ENCODE measurements around the gene PLD1. TPM values are rescaled to one million over a fixed set of nuclear protein-coding genes. Genes with fewer than 3 reads are reported as not detected.

Gene PLD1
- total RNA-seq, 6 donors from 2014 or later, result 11.2 to 47.1 (median 15.6) TPM

GRCh38 chr3:171825222-171825828 is 15.0 kb upstream of the PLD1 start:
- peak overlapping the region in 1 of 4 donors; percentile 37 for H3K27ac ChIP-seq
- TF ChIP-seq POLR2AphosphoS5 (IDR thresholded peaks at IDR 0.05), result peak in 1 of 2 donors; percentile 30
- no peak for TF ChIP-seq POLR2A (IDR thresholded peaks at IDR 0.05)
- peak in 1 of 4 donors; percentile 56 for TF ChIP-seq EP300 (IDR thresholded peaks at IDR 0.05)
- ATAC-seq (ENCODE audit: low FRiP score in 2 of 2) (peak in 1 of 2 donors; percentile 72), DNase-seq (no peak)
- no peak overlapping the region for H3K4me3 ChIP-seq
- H3K27me3 ChIP-seq, result no peaks in the 10 kb centered on the region
- H3K9me3 ChIP-seq, result no peaks in the 10 kb centered on the region
- H3K4me1 ChIP-seq, result peaks cover 15 to 30% (median 26%) of the 10 kb centered on the region in 4 donors
- no peaks in the 10 kb centered on the region for H3K36me3 ChIP-seq
- 26 to 46% methylated on average over 5 of the region's 5 CpGs for WGBS, 2 donors

GRCh38 chr3:171824824-171825221 is 14.5 kb upstream of the PLD1 start:
- Histone ChIP-seq H3K4me1 (peaks cover 11 to 27% (median 22%) of the 10 kb centered on the region in 4 donors), H3K27me3 (no peaks in the 10 kb centered on the region), H3K36me3 (no peaks in the 10 kb centered on the region), H3K9me3 (no peaks in the 10 kb centered on the region), H3K27ac (peak overlapping the region in 1 of 4 donors; percentile 37), H3K4me3 (no peak overlapping the region)
- peak in 1 of 2 donors; percentile 17 for ATAC-seq (ENCODE audit: low FRiP score in 2 of 2)
- 84 to 92% methylated on average over 7 of the region's 7 CpGs for WGBS, 2 donors
- TF ChIP-seq POLR2AphosphoS5 (IDR thresholded peaks at IDR 0.05), result no peak
- TF ChIP-seq EP300 (IDR thresholded peaks at IDR 0.05), result no peak
- TF ChIP-seq CTCF (IDR thresholded peaks at IDR 0.05), result no peak
- TF ChIP-seq POLR2A (IDR thresholded peaks at IDR 0.05), result no peak
- DNase-seq, result no peak

- ATAC-seq (ENCODE audit: low FRiP score in 2 of 2) (peak in 1 of 2 donors; percentile 59), DNase-seq (peak in 1 of 2 donors; percentile 60)
- peaks cover 5 to 20% (median 15%) of the 10 kb centered on the region in 4 donors for H3K4me1 ChIP-seq
- H3K27me3 ChIP-seq, result no peaks in the 10 kb centered on the region
- no peak overlapping the region for H3K27ac ChIP-seq
- TF ChIP-seq POLR2A (IDR thresholded peaks at IDR 0.05) (peak in 1 of 4 donors; percentile 7), POLR2AphosphoS5 (IDR thresholded peaks at IDR 0.05) (peak in 1 of 2 donors; percentile 17), CTCF (IDR thresholded peaks at IDR 0.05) (no peak), EP300 (IDR thresholded peaks at IDR 0.05) (no peak)
- H3K36me3 ChIP-seq, result no peaks in the 10 kb centered on the region
- WGBS, 2 donors, result 46 to 66% methylated on average over 6 of the region's 6 CpGs
- H3K9me3 ChIP-seq, result no peaks in the 10 kb centered on the region
- no peak overlapping the region for H3K4me3 ChIP-seq
Measured at GRCh38 chr3:171824116-171824515, 13.8 kb upstream of the PLD1 start.

GRCh38 chr3:171822431-171823106 is 12.3 kb upstream of the PLD1 start:
- no peaks in the 10 kb centered on the region for H3K9me3 ChIP-seq
- no peak overlapping the region for H3K4me3 ChIP-seq
- WGBS, 2 donors, result 67 to 95% methylated on average over 4 of the region's 4 CpGs
- no peak for TF ChIP-seq CTCF (IDR thresholded peaks at IDR 0.05)
- no peak for TF ChIP-seq EP300 (IDR thresholded peaks at IDR 0.05)
- TF ChIP-seq POLR2A (IDR thresholded peaks at IDR 0.05), result no peak
- no peak for TF ChIP-seq POLR2AphosphoS5 (IDR thresholded peaks at IDR 0.05)
- no peaks in the 10 kb centered on the region for H3K36me3 ChIP-seq
- ATAC-seq (ENCODE audit: low FRiP score in 2 of 2), result no peak
- H3K27ac ChIP-seq, result no peak overlapping the region
- no peaks in the 10 kb centered on the region for H3K27me3 ChIP-seq
- no peak for DNase-seq
- H3K4me1 ChIP-seq, result peaks cover 5 to 16% (median 10%) of the 10 kb centered on the region in 4 donors

- WGBS, 2 donors, result 62 to 84% methylated on average over 2 of the region's 2 CpGs
- Histone ChIP-seq H3K4me1 (peaks cover 5 to 16% (median 10%) of the 10 kb centered on the region in 4 donors), H3K9me3 (no peaks in the 10 kb centered on the region), H3K27ac (no peak overlapping the region), H3K36me3 (no peaks in the 10 kb centered on the region), H3K27me3 (no peaks in the 10 kb centered on the region), H3K4me3 (no peak overlapping the region)
- no peak for ATAC-seq (ENCODE audit: low FRiP score in 2 of 2)
- TF ChIP-seq CTCF (IDR thresholded peaks at IDR 0.05) (no peak), EP300 (IDR thresholded peaks at IDR 0.05) (no peak), POLR2AphosphoS5 (IDR thresholded peaks at IDR 0.05) (no peak), POLR2A (IDR thresholded peaks at IDR 0.05) (no peak)
- no peak for DNase-seq
Measured at GRCh38 chr3:171821778-171822358, 11.6 kb upstream of the PLD1 start.
